Osteoblast (primary cell): ENCODE results near the gene PTAFR. TPM values are rescaled to one million over a fixed set of nuclear protein-coding genes. Genes with fewer than 3 reads are reported as not detected.
A peak's percentile ranks its signal among the peaks of the same experiment; 100 is the strongest.

ENCODE experiments used
- DNase-seq: peaks from one replicate; pipeline ENCODE4 v3.0.0; 2011; ENCODE audit warnings: low spot score, mixed read lengths; ENCODE audit not compliant: insufficient read length; ENCODE audit errors: missing footprints
- H2AFZ ChIP-seq: 2 replicates; pipeline ENCODE4 v1.6.0; 2011; ENCODE audit warnings: mild to moderate bottlenecking, low read length
- H3K27ac ChIP-seq: 2 replicates; pipeline ENCODE4 v1.5.1; 2011; ENCODE audit warnings: mild to moderate bottlenecking, low read depth, low read length, moderate library complexity
- H3K27me3 ChIP-seq: 2 replicates; pipeline ENCODE4 v1.6.0; 2012; ENCODE audit warnings: mild to moderate bottlenecking, control low read depth, inconsistent platforms, low read length, moderate library complexity; ENCODE audit not compliant: insufficient read depth
- H3K36me3 ChIP-seq: 2 replicates; pipeline ENCODE4 v1.5.1; 2011; ENCODE audit warnings: mild to moderate bottlenecking, low read length, control low read depth, moderate library complexity; ENCODE audit not compliant: insufficient read depth
- H3K4me1 ChIP-seq: 2 replicates; pipeline ENCODE4 v1.5.1; 2011; ENCODE audit warnings: mild to moderate bottlenecking, low read length, control low read depth, moderate library complexity; ENCODE audit not compliant: insufficient read depth
- H3K4me2 ChIP-seq: 2 replicates; pipeline ENCODE4 v1.6.0; 2011; ENCODE audit warnings: mild to moderate bottlenecking, low read length; ENCODE audit not compliant: insufficient read depth
- H3K4me3 ChIP-seq: fragments of 200-600 bp; sonication (generic); 3 replicates; pipeline ENCODE4 v1.5.1; 2012; ENCODE audit warnings: mild to moderate bottlenecking, low read length, inconsistent platforms; ENCODE audit not compliant: insufficient read depth
- H3K79me2 ChIP-seq: 2 replicates; pipeline ENCODE4 v1.6.0; 2012; ENCODE audit warnings: mild to moderate bottlenecking, low read length, control low read depth, inconsistent platforms; ENCODE audit not compliant: insufficient read depth
- H3K9me3 ChIP-seq: 2 replicates; pipeline ENCODE4 v1.5.1; 2011; ENCODE audit warnings: low read depth, low read length, control low read depth
- H4K20me1 ChIP-seq: 2 replicates; pipeline ENCODE4 v1.6.0; 2012; ENCODE audit warnings: mild to moderate bottlenecking, low read length, control low read depth; ENCODE audit not compliant: insufficient read depth
- total RNA-seq: library from RNA; depleted of rRNA; stranded (reverse); fragments of >200 nt; gene quantifications from 2 replicates; pipeline ENCODE4 v1.2.3, GENCODE V29; 2012
- TF ChIP-seq, protein P1 (sequence below): IDR thresholded peaks from 2 replicates; pipeline ENCODE4 v1.5.1; 2011; ENCODE audit warnings: mild to moderate bottlenecking, low read depth, low read length, moderate library complexity; ENCODE audit errors: extremely low read depth

PTAFR gene
- total RNA-seq, 1 donor = under 0.01 TPM

DNA sequence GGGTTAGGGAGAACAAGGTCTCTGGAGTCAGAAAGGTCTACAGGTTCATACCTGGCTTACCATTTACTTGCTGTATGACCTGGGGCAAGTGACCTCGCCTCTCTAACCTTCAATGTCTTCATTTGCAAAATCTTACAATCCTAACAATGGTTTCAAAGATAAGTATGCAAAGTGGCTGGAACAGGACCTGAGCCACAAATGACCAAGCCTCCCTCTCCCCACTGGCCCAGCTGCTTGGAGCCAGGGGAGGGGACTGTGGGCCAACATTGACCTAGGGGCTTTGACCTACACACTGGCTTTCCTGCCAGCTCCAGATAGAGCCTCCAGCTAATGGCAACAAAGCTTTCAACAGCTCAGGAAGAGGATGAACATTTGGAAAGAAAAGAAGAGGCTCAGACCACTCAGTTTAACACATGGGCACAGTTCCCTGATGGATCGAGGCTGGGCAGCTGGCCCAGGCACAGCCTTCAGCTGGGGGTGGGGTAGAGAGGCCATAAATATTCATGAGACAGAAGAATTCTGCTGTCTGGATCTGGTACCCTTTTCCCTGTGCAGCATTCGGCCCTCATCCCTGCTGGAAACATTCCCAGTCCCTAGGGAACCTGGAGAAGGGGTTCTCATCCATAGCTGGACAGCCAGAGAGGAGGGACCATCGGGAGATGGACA, 12.9 kb downstream of the PTAFR start:
- no peak overlapping the region for H3K4me3 ChIP-seq
- no peaks in the 10 kb centered on the region for H3K27me3 ChIP-seq
- H3K79me2 ChIP-seq = no peaks in the 10 kb centered on the region
- H4K20me1 ChIP-seq = no peaks in the 10 kb centered on the region
- TF ChIP-seq, protein P1, sequence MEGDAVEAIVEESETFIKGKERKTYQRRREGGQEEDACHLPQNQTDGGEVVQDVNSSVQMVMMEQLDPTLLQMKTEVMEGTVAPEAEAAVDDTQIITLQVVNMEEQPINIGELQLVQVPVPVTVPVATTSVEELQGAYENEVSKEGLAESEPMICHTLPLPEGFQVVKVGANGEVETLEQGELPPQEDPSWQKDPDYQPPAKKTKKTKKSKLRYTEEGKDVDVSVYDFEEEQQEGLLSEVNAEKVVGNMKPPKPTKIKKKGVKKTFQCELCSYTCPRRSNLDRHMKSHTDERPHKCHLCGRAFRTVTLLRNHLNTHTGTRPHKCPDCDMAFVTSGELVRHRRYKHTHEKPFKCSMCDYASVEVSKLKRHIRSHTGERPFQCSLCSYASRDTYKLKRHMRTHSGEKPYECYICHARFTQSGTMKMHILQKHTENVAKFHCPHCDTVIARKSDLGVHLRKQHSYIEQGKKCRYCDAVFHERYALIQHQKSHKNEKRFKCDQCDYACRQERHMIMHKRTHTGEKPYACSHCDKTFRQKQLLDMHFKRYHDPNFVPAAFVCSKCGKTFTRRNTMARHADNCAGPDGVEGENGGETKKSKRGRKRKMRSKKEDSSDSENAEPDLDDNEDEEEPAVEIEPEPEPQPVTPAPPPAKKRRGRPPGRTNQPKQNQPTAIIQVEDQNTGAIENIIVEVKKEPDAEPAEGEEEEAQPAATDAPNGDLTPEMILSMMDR = no peak
- no peak overlapping the region for H2AFZ ChIP-seq
- no peaks in the 10 kb centered on the region for H3K9me3 ChIP-seq
- peak; percentile 51 for DNase-seq
- no peak overlapping the region for H3K27ac ChIP-seq
- no peak overlapping the region for H3K4me2 ChIP-seq
- H3K4me1 ChIP-seq = peaks cover 8% of the 10 kb centered on the region
- H3K36me3 ChIP-seq = no peaks in the 10 kb centered on the region

DNA sequence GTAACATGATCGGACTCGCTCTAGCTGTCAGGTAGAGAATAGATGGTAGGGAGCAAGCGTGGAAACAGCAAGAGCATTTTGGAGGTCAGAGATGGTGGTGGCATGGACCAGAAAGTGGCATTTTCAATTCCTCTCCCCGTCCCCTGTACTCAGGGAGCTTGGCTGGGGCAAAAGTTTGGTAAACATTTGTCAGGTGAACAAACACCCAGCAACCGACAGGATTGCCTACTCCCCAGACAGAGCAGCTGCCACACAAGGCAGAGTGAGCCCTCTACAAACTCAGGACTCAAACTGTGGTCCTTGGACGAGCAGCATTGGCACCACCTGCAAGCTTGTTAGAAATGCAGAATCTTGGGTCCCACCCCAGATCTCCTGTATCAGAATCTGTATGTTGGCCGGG, 14.3 kb downstream of the PTAFR start:
- H4K20me1 ChIP-seq = no peaks in the 10 kb centered on the region
- H3K4me3 ChIP-seq = no peak overlapping the region
- H3K27me3 ChIP-seq = no peaks in the 10 kb centered on the region
- H2AFZ ChIP-seq = no peak overlapping the region
- peak; percentile 39 for DNase-seq
- no peaks in the 10 kb centered on the region for H3K36me3 ChIP-seq
- no peaks in the 10 kb centered on the region for H3K9me3 ChIP-seq
- H3K4me2 ChIP-seq = no peak overlapping the region
- TF ChIP-seq, protein P1 = no peak
- H3K4me1 ChIP-seq = peaks cover 8% of the 10 kb centered on the region
- no peaks in the 10 kb centered on the region for H3K79me2 ChIP-seq
- H3K27ac ChIP-seq = no peak overlapping the region

DNA sequence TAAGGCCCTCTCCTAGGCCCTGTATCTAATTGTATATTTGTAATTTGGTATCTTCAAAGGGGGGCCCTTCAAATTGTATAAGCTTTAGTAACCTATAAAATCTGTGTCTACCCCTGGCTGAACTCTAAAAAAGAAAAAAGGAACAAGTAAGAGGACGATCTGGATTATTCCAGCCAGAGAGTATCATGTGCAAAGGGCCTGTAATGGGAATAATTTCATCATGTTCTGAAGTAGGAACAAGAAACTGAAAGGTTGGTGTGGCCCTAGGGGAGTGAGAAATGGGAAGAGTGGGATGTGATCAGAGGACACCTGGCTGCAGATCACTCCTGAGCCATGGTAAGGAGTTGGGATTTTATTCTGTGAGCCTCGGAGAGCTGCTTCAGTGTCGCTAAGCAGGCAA, 14.7 kb downstream of the PTAFR start:
- no peak for DNase-seq
- H2AFZ ChIP-seq = no peak overlapping the region
- no peaks in the 10 kb centered on the region for H3K79me2 ChIP-seq
- TF ChIP-seq, protein P1 = no peak
- H3K9me3 ChIP-seq = no peaks in the 10 kb centered on the region
- no peak overlapping the region for H3K4me2 ChIP-seq
- no peak overlapping the region for H3K27ac ChIP-seq
- H3K4me3 ChIP-seq = no peak overlapping the region
- no peaks in the 10 kb centered on the region for H3K27me3 ChIP-seq
- H3K36me3 ChIP-seq = no peaks in the 10 kb centered on the region
- H3K4me1 ChIP-seq = peaks cover 8% of the 10 kb centered on the region
- H4K20me1 ChIP-seq = no peaks in the 10 kb centered on the region

DNA sequence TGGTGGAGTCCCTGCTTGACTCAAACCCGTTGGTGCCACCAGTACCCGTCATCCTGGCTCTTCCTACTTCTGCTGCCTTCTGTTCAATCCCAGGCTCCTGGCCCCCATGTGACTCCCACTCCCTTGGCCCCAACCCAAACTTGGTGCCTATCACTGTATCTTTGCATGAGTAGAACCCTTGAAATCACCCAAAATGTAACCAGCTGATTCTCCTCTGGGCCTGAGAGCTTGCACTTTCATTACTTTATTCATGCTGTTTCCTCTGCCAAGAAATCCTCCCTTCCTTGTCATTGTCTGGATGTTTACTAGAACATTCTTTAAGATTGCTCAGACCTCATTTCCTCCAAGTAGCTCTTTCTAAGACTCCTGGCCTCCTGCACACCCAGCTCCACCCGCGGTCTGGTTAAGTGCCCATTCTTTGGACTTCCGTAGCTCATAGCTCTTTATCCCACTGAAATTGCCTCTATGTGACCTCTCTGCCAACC, 15.7 kb downstream of the PTAFR start:
- Histone ChIP-seq H3K4me3 (no peak overlapping the region), H3K27me3 (no peaks in the 10 kb centered on the region), H3K27ac (peak overlapping the region; percentile 1), H3K36me3 (no peaks in the 10 kb centered on the region), H3K4me2 (peak overlapping the region; percentile 26), H2AFZ (peak overlapping the region; percentile 60), H3K79me2 (no peaks in the 10 kb centered on the region), H4K20me1 (no peaks in the 10 kb centered on the region), H3K4me1 (peaks cover 8% of the 10 kb centered on the region), H3K9me3 (no peaks in the 10 kb centered on the region)
- peak; percentile 87 for DNase-seq
- TF ChIP-seq, protein P1 = no peak
